22Rv1 (cell line): ENCODE data around the gene ALDH3A2.

Experiments used
- CTCF ChIP-seq: fragments of 450-650 bp; IDR thresholded peaks from 2 replicates; pipeline ENCODE4 v1.5.1; 2017; ENCODE audit warnings: mild to moderate bottlenecking
- ZFX ChIP-seq: fragments of 450-650 bp; IDR thresholded peaks from 2 replicates; pipeline ENCODE4 v1.6.1; 2017; ENCODE audit warnings: antibody characterized with exemption, borderline replicate concordance

- TF ChIP-seq CTCF: no peak
- no peak for TF ChIP-seq ZFX
Observed at GRCh38 chr17:19644493-19645210, 3.9 kb upstream of the ALDH3A2 start.
